ENCODE results near the gene MGRN1. TPM values are rescaled to one million over a fixed set of nuclear protein-coding genes. Genes with fewer than 3 reads are reported as not detected.

Gene MGRN1
- total and polyA plus RNA-seq, 2 donors (not counting 3 experiments of a cell fraction or from before 2014, with no cell fraction given): 15.6 to 73.0 TPM

DNA sequence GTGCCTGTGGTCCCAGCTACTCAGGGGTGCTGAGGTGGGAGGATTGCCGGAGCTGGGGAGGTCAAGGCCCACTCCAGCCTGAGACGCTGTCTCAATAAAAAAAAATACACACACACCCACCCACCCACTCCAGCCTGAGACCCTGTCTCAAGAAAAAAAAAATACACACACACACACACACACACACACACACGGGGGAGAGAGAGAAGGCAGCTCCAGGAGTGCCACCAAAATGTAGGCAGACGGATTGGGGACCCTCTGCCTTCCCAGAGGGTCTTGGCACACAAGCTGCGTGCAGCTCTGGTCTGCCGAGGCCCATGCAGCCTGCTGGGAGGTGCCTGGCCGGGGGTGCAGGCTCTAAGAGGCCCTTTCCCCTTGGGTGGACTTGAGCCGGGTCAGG lies 62.8 kb downstream of the MGRN1 start:
- H2AFZ ChIP-seq (ENCODE audit: low read depth, low read length): no peak overlapping the region
- H3K27ac ChIP-seq (ENCODE audit: insufficient read depth, low read depth, low read length): no peak overlapping the region
- no peaks in the 10 kb centered on the region for H3K27me3 ChIP-seq (ENCODE audit: control insufficient read depth in 2 of 2, insufficient read depth in 2 of 2, low read length in 2 of 2)
- no peak overlapping the region for H3K4me2 ChIP-seq (ENCODE audit: insufficient read depth, low read length)
- no peaks in the 10 kb centered on the region for H4K20me1 ChIP-seq (replicated peaks; ENCODE audit: control insufficient read depth, extremely low read depth, insufficient read depth, low read length)
- DNase-seq (ENCODE audit: low read depth, low spot score): no peak
- TF ChIP-seq POLR2AphosphoS5 (IDR thresholded peaks at IDR 0.05; ENCODE audit: insufficient read depth, low read depth, low read length) (no peak), JUN (IDR thresholded peaks at IDR 0.05; ENCODE audit: borderline replicate concordance, insufficient read depth, insufficient read length, low read depth) (no peak), EZH2 (IDR thresholded peaks at IDR 0.05; ENCODE audit: borderline replicate concordance, low read depth, low read length, severe bottlenecking) (no peak), FOS (IDR thresholded peaks at IDR 0.05; ENCODE audit: borderline replicate concordance, insufficient read depth, low read length) (no peak), MYC (IDR thresholded peaks at IDR 0.05; ENCODE audit: low read depth, low read length) (no peak), POLR2A (IDR thresholded peaks at IDR 0.05; ENCODE audit: low read depth, low read length) (no peak), GATA2 (IDR thresholded peaks at IDR 0.05; ENCODE audit: insufficient read depth, insufficient read length, low read depth, low read length) (no peak)
- TF ChIP-seq, protein P1, sequence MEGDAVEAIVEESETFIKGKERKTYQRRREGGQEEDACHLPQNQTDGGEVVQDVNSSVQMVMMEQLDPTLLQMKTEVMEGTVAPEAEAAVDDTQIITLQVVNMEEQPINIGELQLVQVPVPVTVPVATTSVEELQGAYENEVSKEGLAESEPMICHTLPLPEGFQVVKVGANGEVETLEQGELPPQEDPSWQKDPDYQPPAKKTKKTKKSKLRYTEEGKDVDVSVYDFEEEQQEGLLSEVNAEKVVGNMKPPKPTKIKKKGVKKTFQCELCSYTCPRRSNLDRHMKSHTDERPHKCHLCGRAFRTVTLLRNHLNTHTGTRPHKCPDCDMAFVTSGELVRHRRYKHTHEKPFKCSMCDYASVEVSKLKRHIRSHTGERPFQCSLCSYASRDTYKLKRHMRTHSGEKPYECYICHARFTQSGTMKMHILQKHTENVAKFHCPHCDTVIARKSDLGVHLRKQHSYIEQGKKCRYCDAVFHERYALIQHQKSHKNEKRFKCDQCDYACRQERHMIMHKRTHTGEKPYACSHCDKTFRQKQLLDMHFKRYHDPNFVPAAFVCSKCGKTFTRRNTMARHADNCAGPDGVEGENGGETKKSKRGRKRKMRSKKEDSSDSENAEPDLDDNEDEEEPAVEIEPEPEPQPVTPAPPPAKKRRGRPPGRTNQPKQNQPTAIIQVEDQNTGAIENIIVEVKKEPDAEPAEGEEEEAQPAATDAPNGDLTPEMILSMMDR (IDR thresholded peaks at IDR 0.05; ENCODE audit: extremely low read depth in 1 of 2, insufficient read depth in 1 of 2, low read depth in 1 of 2, low read length in 2 of 2): no peak
- TF ChIP-seq, protein P2, sequence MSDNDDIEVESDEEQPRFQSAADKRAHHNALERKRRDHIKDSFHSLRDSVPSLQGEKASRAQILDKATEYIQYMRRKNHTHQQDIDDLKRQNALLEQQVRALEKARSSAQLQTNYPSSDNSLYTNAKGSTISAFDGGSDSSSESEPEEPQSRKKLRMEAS (IDR thresholded peaks at IDR 0.05; ENCODE audit: insufficient read depth, insufficient read length): no peak
- no TSS peak for BruUV-seq (replicated peaks)
- H3K9me3 ChIP-seq (replicated peaks; ENCODE audit: control insufficient read depth, insufficient read depth, low read length): no peaks in the 10 kb centered on the region
- ChIA-PET CTCF (no interaction called here), POLR2A (no interaction called here)
- H3K4me3 ChIP-seq (replicated peaks in 1 of 3; ENCODE audit: insufficient read depth in 1 of 3, low read depth in 1 of 3, low read length in 3 of 3): no peak overlapping the region
- no peak overlapping the region for H3K9ac ChIP-seq (replicated peaks; ENCODE audit: extremely low read depth, insufficient read depth, low read length)
- dilution Hi-C loops (cut with MboI; ENCODE audit: extremely low pct_ligation_motif_present, low sequenced_read_pairs) (no loop called here), intact Hi-C loops (cut with micrococcal nuclease) (no loop called here)
- no peaks in the 10 kb centered on the region for H3K9me1 ChIP-seq (replicated peaks; ENCODE audit: control insufficient read depth, extremely low read depth, insufficient read depth, low read length)
- no peaks in the 10 kb centered on the region for H3K79me2 ChIP-seq (ENCODE audit: control insufficient read depth, insufficient read depth, low read length)
- no peak for FAIRE-seq
- H3K4me1 ChIP-seq (ENCODE audit: control insufficient read depth, extremely low read depth, insufficient read depth, low read length): no peaks in the 10 kb centered on the region
- peaks cover 4 to 46% of the 10 kb centered on the region in 2 experiments for H3K36me3 ChIP-seq (ENCODE audit: control insufficient read depth in 2 of 2, extremely low read depth in 1 of 2, insufficient read depth in 2 of 2, low read length in 2 of 2)

All from endothelial cell of umbilical vein (primary cell).